Liver (tissue), 9 donors: ENCODE measurements around the gene NMB. TPM values are rescaled to one million over a fixed set of nuclear protein-coding genes. Genes with fewer than 3 reads are reported as not detected.

Experiments
- DNase-seq: peaks from one replicate; pipeline ENCODE4 v3.0.0-alpha.2; 2017; ENCODE audit warnings: low spot score
- H3K27ac ChIP-seq, 2 donors: one replicate each; pipeline ENCODE4 v1.7.0; 2013; ENCODE audit warnings: inconsistent platforms in 2 of 2, low read length in 2 of 2, control low read depth in 1 of 2, low read depth in 1 of 2, mild to moderate bottlenecking in 1 of 2
- H3K27me3 ChIP-seq, 4 donors: one replicate each; pipeline versions ENCODE4 v1.6.1 to v1.7.0; 2013; ENCODE audit warnings: low read length in 3 of 4, inconsistent platforms in 1 of 4, mild to moderate bottlenecking in 1 of 4, moderate library complexity in 1 of 4; ENCODE audit not compliant: control insufficient read depth in 4 of 4, insufficient read depth in 4 of 4
- H3K36me3 ChIP-seq, 4 donors: one replicate each; pipeline versions ENCODE4 v1.6.1 to v1.7.0; 2013; ENCODE audit warnings: low read length in 3 of 4, mild to moderate bottlenecking in 3 of 4, low read depth in 1 of 4, moderate library complexity in 1 of 4; ENCODE audit not compliant: control insufficient read depth in 4 of 4, insufficient read depth in 3 of 4
- H3K4me1 ChIP-seq, 4 donors: one replicate each; pipeline versions ENCODE4 v1.6.1 to v1.7.0; 2013; ENCODE audit warnings: low read length in 3 of 4, mild to moderate bottlenecking in 3 of 4, moderate library complexity in 1 of 4; ENCODE audit not compliant: control insufficient read depth in 4 of 4, insufficient read depth in 4 of 4
- H3K4me3 ChIP-seq, 3 donors: one replicate each; pipeline versions ENCODE4 v1.6.1 to v1.7.0; 2013; ENCODE audit warnings: low read length in 3 of 3, control low read depth in 1 of 3, low read depth in 1 of 3, mild to moderate bottlenecking in 1 of 3
- H3K9ac ChIP-seq, 2 donors: one replicate each; pipeline ENCODE4 v1.7.0; 2013; ENCODE audit warnings: low read length in 2 of 2, mild to moderate bottlenecking in 2 of 2, moderate library complexity in 2 of 2, control low read depth in 1 of 2, low read depth in 1 of 2
- H3K9me3 ChIP-seq, 4 donors: one replicate each; pipeline versions ENCODE4 v1.6.1 to v1.7.0; 2013; ENCODE audit warnings: low read length in 3 of 4; ENCODE audit not compliant: control insufficient read depth in 4 of 4
- ATF3 ChIP-seq: IDR thresholded peaks from 2 replicates; pipeline ENCODE4 v1.6.1; 2016; ENCODE audit warnings: antibody characterized with exemption
- CTCF ChIP-seq: fragments of 150-350 bp; IDR thresholded peaks from 2 replicates; pipeline ENCODE4 v1.5.1; 2017; ENCODE audit warnings: improper control_type of control experiment, low read depth, low read length; ENCODE audit not compliant: missing input control
- EGR1 ChIP-seq, 2 donors: IDR thresholded peaks; 2 replicates each; pipeline ENCODE4 v1.6.1; 2016 to 2018; ENCODE audit warnings: antibody characterized with exemption in 2 of 2, low read depth in 2 of 2
- FOXA1 ChIP-seq: IDR thresholded peaks from 2 replicates; pipeline ENCODE4 v1.6.1; 2016; ENCODE audit warnings: antibody characterized with exemption
- HNF4A ChIP-seq, 2 donors: conservative IDR thresholded peaks; 2 replicates each; pipeline ENCODE4 v1.6.1; 2016; ENCODE audit warnings: antibody characterized with exemption in 2 of 2, mild to moderate bottlenecking in 2 of 2
- HNF4G ChIP-seq: IDR thresholded peaks from 2 replicates; pipeline ENCODE4 v1.6.1; 2016; ENCODE audit warnings: antibody characterized with exemption
- JUND ChIP-seq, 2 donors: IDR thresholded peaks; 2 replicates each; pipeline ENCODE4 v1.6.1; 2016; ENCODE audit warnings: antibody characterized with exemption in 2 of 2
- MAX ChIP-seq: IDR thresholded peaks from 2 replicates; pipeline ENCODE4 v1.6.1; 2016; ENCODE audit warnings: antibody characterized with exemption
- NR2F2 ChIP-seq: IDR thresholded peaks from 2 replicates; pipeline ENCODE4 v1.6.1; 2016; ENCODE audit warnings: antibody characterized with exemption
- RXRA ChIP-seq, 2 donors: IDR thresholded peaks; 2 replicates each; pipeline ENCODE4 v1.6.1; 2017 to 2018; ENCODE audit warnings: antibody characterized with exemption in 2 of 2, mild to moderate bottlenecking in 1 of 2
- SP1 ChIP-seq: IDR thresholded peaks from 2 replicates; pipeline ENCODE4 v1.6.1; 2018; ENCODE audit warnings: antibody characterized with exemption, mild to moderate bottlenecking
- TAF1 ChIP-seq: conservative IDR thresholded peaks from 2 replicates; pipeline ENCODE4 v1.6.1; 2016; ENCODE audit warnings: antibody characterized with exemption, mild to moderate bottlenecking
- ZBTB33 ChIP-seq: IDR thresholded peaks from 2 replicates; pipeline ENCODE4 v1.6.1; 2016; ENCODE audit warnings: antibody characterized with exemption
- WGBS: extraction: QIAGEN DNeasy Blood & Tissue Kit; methylation state at CpG from one replicate; pipeline ENCODE4 v1.1.7; 2013; 5-methylcytosine and 5-hydroxymethylcytosine counted together
- polyA plus RNA-seq, 2 donors: library from polyadenylated mRNA; stranded (reverse) in 1 of 2; unstranded in 1 of 2; fragments of 200-250 nt in 1 of 2; fragments of >200 nt in 1 of 2; fragmentation: Nextera tagmentation in 1 of 2; extraction: Ambion mirVana in 1 of 2; gene quantifications; one replicate each; pipeline versions ENCODE4 v1.2.1 to v1.2.3, GENCODE V29; 2013 to 2015
- total RNA-seq, 2 donors: library from RNA; depleted of rRNA; stranded (reverse); fragments of >200 nt; gene quantifications; one replicate each; pipeline ENCODE4 v1.2.3, GENCODE V29; 2014
- donor health status: healthy.
- donor health status: healthy.
- donor health status: healthy.
- donor health status: healthy.
- donor health status: healthy.

NMB gene
- total and polyA plus RNA-seq, 4 donors, result 0.59 to 1.8 (median 1.1) TPM

GRCh38 chr15:84616235-84616634 is 41.8 kb downstream of the NMB start:
- 69% methylated on average over 3 of the region's 3 CpGs for WGBS
- DNase-seq, result no peak
- H3K9ac ChIP-seq, result no peak overlapping the region

GRCh38 chr15:84611631-84612030 is 46.4 kb downstream of the NMB start:
- 98% methylated on average over 7 of the region's 7 CpGs for WGBS

More at GRCh38 chr15:84616235-84616634, 41.8 kb downstream of the NMB start:
- Histone ChIP-seq H3K4me1 (peaks cover 0 to 2% (median under 1%) of the 10 kb centered on the region in 4 donors), H3K9me3 (peaks cover 4 to 8% (median 7%) of the 10 kb centered on the region in 4 donors), H3K27me3 (no peaks in the 10 kb centered on the region), H3K4me3 (no peak overlapping the region), H3K27ac (no peak overlapping the region), H3K36me3 (peaks cover 6 to 11% (median 8%) of the 10 kb centered on the region in 4 donors)
- TF ChIP-seq HNF4G, result no peak
- TF ChIP-seq EGR1 (IDR thresholded peaks at IDR 0.05; ENCODE audit: low read depth in 2 of 2), result no peak
- no peak for TF ChIP-seq CTCF
- no peak for TF ChIP-seq RXRA (IDR thresholded peaks at IDR 0.05)
- TF ChIP-seq ZBTB33, result no peak
- TF ChIP-seq NR2F2, result no peak
- no peak for TF ChIP-seq MAX

More at GRCh38 chr15:84611631-84612030, 46.4 kb downstream of the NMB start:
- H3K27ac ChIP-seq, result no peak overlapping the region
- peaks cover 0 to 1% (median 0%) of the 10 kb centered on the region in 4 donors for H3K36me3 ChIP-seq
- H3K4me3 ChIP-seq, result no peak overlapping the region
- no peaks in the 10 kb centered on the region for H3K9me3 ChIP-seq
- no peak overlapping the region for H3K9ac ChIP-seq
- DNase-seq, result no peak
- H3K4me1 ChIP-seq, result peaks cover 3 to 27% (median 13%) of the 10 kb centered on the region in 4 donors
- no peaks in the 10 kb centered on the region for H3K27me3 ChIP-seq
- TF ChIP-seq TAF1, result no peak
- no peak for TF ChIP-seq HNF4G
- no peak for TF ChIP-seq JUND (IDR thresholded peaks at IDR 0.05)
- TF ChIP-seq FOXA1, result no peak
- TF ChIP-seq ATF3, result no peak
- TF ChIP-seq SP1, result no peak
- no peak for TF ChIP-seq ZBTB33
- no peak for TF ChIP-seq HNF4A (conservative IDR thresholded peaks at IDR 0.05)
